Activated CD4-positive, alpha-beta T cell treated with anti-CD3 and anti-CD28 coated beads for 36 hours (primary cell): ENCODE results near the gene MAD1L1. TPM values are rescaled to one million over a fixed set of nuclear protein-coding genes. Genes with fewer than 3 reads are reported as not detected.
A peak's percentile ranks its signal among the peaks of the same experiment; 100 is the strongest.

Source experiments
- ATAC-seq: fragments of 200-7000 bp; cut with Tn5 transposase; one replicate; pipeline ENCODE4 v1.10.0; 2021; ENCODE audit warnings: mild to moderate bottlenecking, moderate library complexity
- CTCF ChIA-PET: fragments of 350-600 bp; sonication (Branson Sonifier 250); formaldehyde crosslinking; loops from one replicate; lab custom pipeline; 2021; ENCODE audit warnings: antibody characterized with exemption; lab: Charles Lee
- POLR2A ChIA-PET: fragments of 350-600 bp; sonication (Branson Sonifier 250); formaldehyde crosslinking; loops from one replicate; lab custom pipeline; 2021; ENCODE audit warnings: antibody characterized with exemption, inconsistent platforms; lab: Charles Lee
- DNase-seq: peaks from one replicate; pipeline ENCODE4 v3.0.0-alpha.2; 2020
- H3K27ac Mint-ChIP-seq: one replicate; pipeline ENCODE4 v1.8.0; 2021; ENCODE audit warnings: mixed read lengths
- H3K27me3 Mint-ChIP-seq: one replicate; pipeline ENCODE4 v1.8.0; 2021; ENCODE audit warnings: mixed read lengths
- H3K36me3 Mint-ChIP-seq: one replicate; pipeline ENCODE4 v1.8.0; 2021; ENCODE audit warnings: low read depth, mixed read lengths
- H3K4me1 Mint-ChIP-seq: one replicate; pipeline ENCODE4 v1.8.0; 2021; ENCODE audit warnings: mixed read lengths
- H3K4me3 Mint-ChIP-seq: one replicate; pipeline ENCODE4 v1.8.0; 2021; ENCODE audit warnings: mild to moderate bottlenecking, moderate library complexity, mixed read lengths
- H3K9me3 Mint-ChIP-seq: one replicate; pipeline ENCODE4 v1.8.0; 2021; ENCODE audit warnings: low read depth, mixed read lengths
- intact Hi-C, 2 experiments: fragments of 100-400 bp; cut with DNase I in 1 of 2; cut with micrococcal nuclease in 1 of 2; formaldehyde crosslinking; loops; one replicate each; pipeline versions ENCODE4 v1.14.2 to v1.15.1; 2022 to 2024; cut with DNase I, micrococcal nuclease
- total RNA-seq, 2 experiments: library from RNA; stranded (reverse); gene quantifications; one replicate each; pipeline ENCODE4 v1.2.3, GENCODE V29; 2021

The MAD1L1 gene
- total RNA-seq, 2 experiments from 2014 or later: 50.2 to 61.7 TPM

DNA sequence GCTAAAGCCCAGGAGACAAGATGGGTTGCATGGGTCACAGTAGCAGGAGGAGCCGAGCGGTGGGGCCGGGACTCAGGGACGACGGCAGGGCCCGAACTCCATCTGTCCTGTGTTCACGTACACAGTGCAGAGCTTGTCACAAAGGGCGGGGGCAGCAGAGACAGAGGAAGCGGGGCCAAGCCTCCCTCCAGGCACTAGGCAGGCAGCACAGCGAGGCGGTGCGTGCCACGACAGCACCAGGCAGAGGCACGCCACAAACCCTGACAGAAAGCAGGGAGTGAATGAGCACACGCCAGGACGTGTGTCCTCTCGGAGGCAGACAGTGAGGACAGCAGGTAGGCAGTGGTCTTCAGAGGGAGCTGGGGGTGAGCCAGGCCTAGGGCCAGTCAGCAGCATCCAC lies 177.8 kb downstream of the MAD1L1 start:
- H3K4me3 Mint-ChIP-seq: no peak overlapping the region
- H3K9me3 Mint-ChIP-seq: peaks cover 1% of the 10 kb centered on the region
- H3K4me1 Mint-ChIP-seq: no peaks in the 10 kb centered on the region
- DNase-seq (no peak), ATAC-seq (no peak)
- CTCF ChIA-PET: no interaction called here
- H3K27ac Mint-ChIP-seq: no peak overlapping the region
- intact Hi-C loops: no loop called here
- no peaks in the 10 kb centered on the region for H3K27me3 Mint-ChIP-seq
- peaks cover 4% of the 10 kb centered on the region for H3K36me3 Mint-ChIP-seq
- POLR2A ChIA-PET: no interaction called here

- Mint-ChIP-seq H3K36me3 (no peaks in the 10 kb centered on the region), H3K9me3 (no peaks in the 10 kb centered on the region), H3K4me3 (no peak overlapping the region), H3K27me3 (no peaks in the 10 kb centered on the region), H3K4me1 (no peaks in the 10 kb centered on the region), H3K27ac (no peak overlapping the region)
- intact Hi-C loops: no loop called here
- ATAC-seq (no peak), DNase-seq (no peak)
- POLR2A ChIA-PET: no interaction called here
- CTCF ChIA-PET: interaction anchor here (0.6 to 1.0 kb wide), 2 partner anchors 12 to 69 kb away, joined by 3 read pairs; no protein-coding TSS in a partner anchor
Observed at GRCh38 chr7:2053395-2053794, 179.3 kb downstream of the MAD1L1 start.

DNA sequence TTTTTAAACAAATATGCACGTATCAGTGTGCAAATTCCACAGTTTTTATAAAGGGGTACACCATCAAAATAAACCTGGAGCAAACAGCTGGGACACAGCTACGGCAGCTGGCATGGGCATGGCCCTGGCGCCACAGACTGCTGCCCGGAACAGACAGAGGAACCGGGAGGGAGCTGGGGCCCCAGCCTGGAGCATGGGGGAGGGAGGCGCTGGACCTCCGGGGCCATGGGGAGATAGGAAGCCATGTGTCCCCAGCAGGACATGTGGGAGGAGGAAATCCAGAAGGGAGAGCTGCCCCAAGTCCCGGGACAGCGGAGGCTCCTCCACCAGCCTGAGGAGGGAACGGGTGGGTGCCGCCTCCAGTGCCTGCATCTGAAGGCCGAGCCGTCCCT lies 180.1 kb downstream of the MAD1L1 start:
- Mint-ChIP-seq H3K4me1 (no peaks in the 10 kb centered on the region), H3K9me3 (no peaks in the 10 kb centered on the region), H3K4me3 (no peak overlapping the region), H3K27ac (no peak overlapping the region), H3K36me3 (no peaks in the 10 kb centered on the region), H3K27me3 (no peaks in the 10 kb centered on the region)
- intact Hi-C loops: no loop called here
- POLR2A ChIA-PET: no interaction called here
- DNase-seq (no peak), ATAC-seq (no peak)
- CTCF ChIA-PET: interaction anchor here (1.0 to 1.2 kb wide), 2 partner anchors 10 to 11 kb away, joined by 3 to 5 read pairs; no protein-coding TSS in a partner anchor

- Mint-ChIP-seq H3K27ac (no peak overlapping the region), H3K9me3 (no peaks in the 10 kb centered on the region), H3K4me1 (no peaks in the 10 kb centered on the region), H3K4me3 (no peak overlapping the region), H3K27me3 (no peaks in the 10 kb centered on the region), H3K36me3 (no peaks in the 10 kb centered on the region)
- intact Hi-C loops: no loop called here
- no peak for ATAC-seq
- CTCF ChIA-PET: interaction anchor here (1.2 kb wide), 1 partner anchor 11 kb away, joined by 5 read pairs; no protein-coding TSS in a partner anchor
- no peak for DNase-seq
- POLR2A ChIA-PET: no interaction called here
Observed at GRCh38 chr7:2051707-2052656, 180.8 kb downstream of the MAD1L1 start.

- intact Hi-C loops: no loop called here
- Mint-ChIP-seq H3K27ac (no peak overlapping the region), H3K9me3 (no peaks in the 10 kb centered on the region), H3K4me3 (no peak overlapping the region), H3K36me3 (no peaks in the 10 kb centered on the region), H3K4me1 (no peaks in the 10 kb centered on the region), H3K27me3 (no peaks in the 10 kb centered on the region)
- ChIA-PET POLR2A (no interaction called here), CTCF (no interaction called here)
- DNase-seq (no peak), ATAC-seq (peak; percentile 16)
Observed at GRCh38 chr7:2050511-2050866, 182.3 kb downstream of the MAD1L1 start.

- ChIA-PET POLR2A (no interaction called here), CTCF (no interaction called here)
- Mint-ChIP-seq H3K4me3 (no peak overlapping the region), H3K36me3 (no peaks in the 10 kb centered on the region), H3K4me1 (no peaks in the 10 kb centered on the region), H3K27me3 (no peaks in the 10 kb centered on the region), H3K27ac (no peak overlapping the region), H3K9me3 (no peaks in the 10 kb centered on the region)
- DNase-seq: peak; percentile 17
- intact Hi-C loops: no loop called here
- ATAC-seq: no peak
Observed at GRCh38 chr7:2049782-2050510, 182.8 kb downstream of the MAD1L1 start.

- Mint-ChIP-seq H3K27ac (no peak overlapping the region), H3K27me3 (no peaks in the 10 kb centered on the region), H3K9me3 (no peaks in the 10 kb centered on the region), H3K36me3 (no peaks in the 10 kb centered on the region), H3K4me3 (no peak overlapping the region), H3K4me1 (no peaks in the 10 kb centered on the region)
- no peak for DNase-seq
- CTCF ChIA-PET: no interaction called here
- POLR2A ChIA-PET: no interaction called here
- no peak for ATAC-seq
- intact Hi-C loops: no loop called here
Observed at GRCh38 chr7:2049111-2049781, 183.5 kb downstream of the MAD1L1 start.

- CTCF ChIA-PET: no interaction called here
- Mint-ChIP-seq H3K4me3 (no peak overlapping the region), H3K4me1 (no peaks in the 10 kb centered on the region), H3K27ac (no peak overlapping the region), H3K36me3 (no peaks in the 10 kb centered on the region), H3K27me3 (no peaks in the 10 kb centered on the region), H3K9me3 (no peaks in the 10 kb centered on the region)
- ATAC-seq (no peak), DNase-seq (no peak)
- POLR2A ChIA-PET: no interaction called here
- intact Hi-C loops: no loop called here
Observed at GRCh38 chr7:2048531-2048930, 184.2 kb downstream of the MAD1L1 start.

GRCh38 chr7:2048006-2048405 lies 184.7 kb downstream of the MAD1L1 start:
- H3K27me3 Mint-ChIP-seq: no peaks in the 10 kb centered on the region
- ChIA-PET POLR2A (no interaction called here), CTCF (interaction anchor here (1.1 kb wide), 1 partner anchor 10 kb away, joined by 3 read pairs; no protein-coding TSS in a partner anchor)
- no peak overlapping the region for H3K4me3 Mint-ChIP-seq
- no peaks in the 10 kb centered on the region for H3K36me3 Mint-ChIP-seq
- intact Hi-C loops: no loop called here
- H3K4me1 Mint-ChIP-seq: no peaks in the 10 kb centered on the region
- no peak overlapping the region for H3K27ac Mint-ChIP-seq
- no peaks in the 10 kb centered on the region for H3K9me3 Mint-ChIP-seq
- ATAC-seq (no peak), DNase-seq (no peak)

- Mint-ChIP-seq H3K4me3 (no peak overlapping the region), H3K4me1 (peaks cover 2% of the 10 kb centered on the region), H3K36me3 (peaks cover 1% of the 10 kb centered on the region), H3K9me3 (no peaks in the 10 kb centered on the region), H3K27me3 (no peaks in the 10 kb centered on the region), H3K27ac (no peak overlapping the region)
- ATAC-seq (no peak), DNase-seq (no peak)
- CTCF ChIA-PET: interaction anchor here (1.1 kb wide), 1 partner anchor 9 kb away, joined by 3 read pairs; no protein-coding TSS in a partner anchor
- POLR2A ChIA-PET: no interaction called here
- intact Hi-C loops: no loop called here
Observed at GRCh38 chr7:2046581-2047565, 185.9 kb downstream of the MAD1L1 start.
